ENCODE data around the gene U2AF2.

U2AF2 gene

DNA sequence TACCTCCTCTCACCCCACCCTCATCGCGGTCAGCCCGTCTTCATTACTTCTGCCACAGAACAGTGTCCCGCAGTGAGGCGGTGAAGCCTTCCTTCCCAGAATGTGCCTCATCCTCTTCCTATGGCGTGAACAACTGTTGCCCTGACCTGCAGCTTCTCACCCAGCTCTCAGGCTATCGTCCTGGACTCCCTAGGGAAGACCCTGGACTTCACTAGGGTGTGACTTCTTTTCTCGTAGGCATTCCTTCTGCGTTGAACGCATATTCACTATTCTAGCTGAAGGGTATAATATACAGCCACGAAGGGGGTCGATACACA, 48.4 kb upstream of the U2AF2 start:
- Histone ChIP-seq H3K18ac (ENCODE audit: low read length) (no peak overlapping the region), H3K14ac (ENCODE audit: low read length) (no peak overlapping the region), H3K4me1 (ENCODE audit: control insufficient read depth in 2 of 2, insufficient read depth in 1 of 2, low read depth in 1 of 2, low read length in 2 of 2) (peaks cover 4 to 9% of the 10 kb centered on the region in 2 donors), H3K23ac (ENCODE audit: low read depth, low read length, poor library complexity) (no peak overlapping the region), H2BK5ac (ENCODE audit: low read length) (no peak overlapping the region), H3K27me3 (ENCODE audit: control insufficient read depth in 3 of 3, insufficient read depth in 3 of 3, low read depth in 1 of 3, low read length in 3 of 3) (no peaks in the 10 kb centered on the region), H3K4me2 (ENCODE audit: insufficient read depth, low read length, poor library complexity, severe bottlenecking) (peak overlapping the region; percentile 89), H2BK12ac (ENCODE audit: low read length) (no peak overlapping the region), H4K91ac (ENCODE audit: low read depth, low read length, poor library complexity) (no peak overlapping the region), H2BK15ac (ENCODE audit: low read length) (no peak overlapping the region), H2BK120ac (ENCODE audit: low read depth, low read length) (no peak overlapping the region), H3K36me3 (replicated peaks in 1 of 2; ENCODE audit: control insufficient read depth in 2 of 2, insufficient read depth in 2 of 2, low read length in 2 of 2) (peaks cover 7 to 42% of the 10 kb centered on the region in 2 donors), H2AK5ac (ENCODE audit: low read depth, low read length) (peak overlapping the region; percentile 10), H3K9me3 (replicated peaks in 1 of 2; ENCODE audit: control insufficient read depth in 2 of 2, insufficient read depth in 1 of 2, low read depth in 1 of 2, low read length in 2 of 2) (peaks cover 0 to 7% of the 10 kb centered on the region in 2 donors), H3K79me1 (ENCODE audit: low read depth, low read length) (peaks cover 7% of the 10 kb centered on the region), H4K8ac (ENCODE audit: low read depth, low read length) (no peak overlapping the region), H3K9ac (ENCODE audit: low read depth, low read length, poor library complexity) (peak overlapping the region; percentile 81), H3K4me3 (ENCODE audit: low read length in 2 of 2) (peak overlapping the region; percentile 73 to 78), H3K27ac (replicated peaks; ENCODE audit: low read length) (peak overlapping the region; percentile 27), H3K4ac (ENCODE audit: low read length) (no peak overlapping the region), H2AFZ (ENCODE audit: low read length) (no peak overlapping the region)
- no peak for DNase-seq (ENCODE audit: low spot score)
- no CpG with 5 or more reads among the region's 12 CpGs for WGBS, 2 donors (ENCODE audit: extremely low coverage in 2 of 2, insufficient read length in 2 of 2, insufficient replicate concordance in 1 of 2)

DNA sequence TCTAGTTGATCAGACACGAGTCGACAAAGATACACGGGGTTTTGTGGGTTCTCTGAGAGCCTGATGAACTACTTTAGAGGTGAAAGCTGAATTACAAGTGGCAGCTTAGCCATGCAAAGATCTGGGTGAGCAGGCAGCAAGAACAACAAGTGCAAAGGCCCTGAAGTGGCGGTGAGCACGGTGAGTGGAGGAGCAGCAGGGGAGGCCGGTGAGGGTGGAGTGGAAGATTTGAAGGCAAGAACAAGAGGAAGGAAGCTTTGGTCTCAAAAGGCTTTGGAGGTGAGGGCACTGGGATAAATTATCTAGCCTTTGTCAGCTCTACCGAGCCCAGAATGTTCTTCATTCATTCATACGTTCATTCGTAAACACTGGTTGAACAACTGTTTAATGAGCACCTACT, 48.0 kb upstream of the U2AF2 start:
- H2BK5ac ChIP-seq (ENCODE audit: low read length), result no peak overlapping the region
- no peak overlapping the region for H3K18ac ChIP-seq (ENCODE audit: low read length)
- peak overlapping the region; percentile 89 for H3K4me2 ChIP-seq (ENCODE audit: insufficient read depth, low read length, poor library complexity, severe bottlenecking)
- H3K14ac ChIP-seq (ENCODE audit: low read length), result no peak overlapping the region
- peaks cover 7 to 46% of the 10 kb centered on the region in 2 donors for H3K36me3 ChIP-seq (replicated peaks in 1 of 2; ENCODE audit: control insufficient read depth in 2 of 2, insufficient read depth in 2 of 2, low read length in 2 of 2)
- H3K4me1 ChIP-seq (ENCODE audit: control insufficient read depth in 2 of 2, insufficient read depth in 1 of 2, low read depth in 1 of 2, low read length in 2 of 2), result peaks cover 4 to 9% of the 10 kb centered on the region in 2 donors
- no peak overlapping the region for H2BK15ac ChIP-seq (ENCODE audit: low read length)
- no peak overlapping the region for H2AK5ac ChIP-seq (ENCODE audit: low read depth, low read length)
- no peak overlapping the region for H3K23ac ChIP-seq (ENCODE audit: low read depth, low read length, poor library complexity)
- no peak overlapping the region for H2BK12ac ChIP-seq (ENCODE audit: low read length)
- H3K9me3 ChIP-seq (replicated peaks in 1 of 2; ENCODE audit: control insufficient read depth in 2 of 2, insufficient read depth in 1 of 2, low read depth in 1 of 2, low read length in 2 of 2), result peaks cover 0 to 7% of the 10 kb centered on the region in 2 donors
- no peak overlapping the region for H2AFZ ChIP-seq (ENCODE audit: low read length)
- H3K79me1 ChIP-seq (ENCODE audit: low read depth, low read length), result peaks cover 10% of the 10 kb centered on the region
- H3K27ac ChIP-seq (replicated peaks; ENCODE audit: low read length), result no peak overlapping the region
- H3K9ac ChIP-seq (ENCODE audit: low read depth, low read length, poor library complexity), result no peak overlapping the region
- H3K4me3 ChIP-seq (ENCODE audit: low read length in 2 of 2), result peak overlapping the region; percentile 73 to 78
- H4K8ac ChIP-seq (ENCODE audit: low read depth, low read length), result no peak overlapping the region
- no peaks in the 10 kb centered on the region for H3K27me3 ChIP-seq (ENCODE audit: control insufficient read depth in 3 of 3, insufficient read depth in 3 of 3, low read depth in 1 of 3, low read length in 3 of 3)
- H3K4ac ChIP-seq (ENCODE audit: low read length), result no peak overlapping the region
- WGBS, 2 donors (ENCODE audit: extremely low coverage in 2 of 2, insufficient read length in 2 of 2, insufficient replicate concordance in 1 of 2), result no CpG with 5 or more reads among the region's 9 CpGs
- DNase-seq (ENCODE audit: low spot score), result no peak
- no peak overlapping the region for H4K91ac ChIP-seq (ENCODE audit: low read depth, low read length, poor library complexity)
- H2BK120ac ChIP-seq (ENCODE audit: low read depth, low read length), result no peak overlapping the region

DNA sequence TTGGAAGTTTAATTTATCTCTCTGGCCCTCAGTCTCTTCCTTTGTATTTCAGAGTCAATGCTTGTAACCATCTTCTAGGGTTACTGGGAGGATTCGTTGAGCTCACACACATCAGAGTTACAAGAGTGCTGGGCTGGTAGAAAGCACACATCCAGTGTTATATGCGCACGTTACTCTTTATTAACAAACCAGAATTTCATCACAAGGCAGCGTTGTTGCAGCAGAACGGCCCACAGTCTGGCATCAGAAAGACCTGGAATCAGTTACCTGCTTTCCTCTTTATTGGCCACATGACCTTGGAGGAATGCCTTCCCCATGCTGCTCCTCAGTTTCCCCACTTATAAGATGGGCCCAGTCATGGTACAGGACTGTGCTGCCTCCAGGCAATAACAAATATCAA, 45.5 kb upstream of the U2AF2 start:
- no peak overlapping the region for H3K4ac ChIP-seq (ENCODE audit: low read length)
- no peak overlapping the region for H2BK12ac ChIP-seq (ENCODE audit: low read length)
- H3K79me1 ChIP-seq (ENCODE audit: low read depth, low read length), result peaks cover 8% of the 10 kb centered on the region
- H3K27me3 ChIP-seq (ENCODE audit: control insufficient read depth in 3 of 3, insufficient read depth in 3 of 3, low read depth in 1 of 3, low read length in 3 of 3), result no peaks in the 10 kb centered on the region
- H2AFZ ChIP-seq (ENCODE audit: low read length), result no peak overlapping the region
- peaks cover 7 to 62% of the 10 kb centered on the region in 2 donors for H3K36me3 ChIP-seq (replicated peaks in 1 of 2; ENCODE audit: control insufficient read depth in 2 of 2, insufficient read depth in 2 of 2, low read length in 2 of 2)
- H3K23ac ChIP-seq (ENCODE audit: low read depth, low read length, poor library complexity), result no peak overlapping the region
- no peak overlapping the region for H3K4me2 ChIP-seq (ENCODE audit: insufficient read depth, low read length, poor library complexity, severe bottlenecking)
- H2BK15ac ChIP-seq (ENCODE audit: low read length), result no peak overlapping the region
- no CpG with 5 or more reads among the region's 5 CpGs for WGBS, 2 donors (ENCODE audit: extremely low coverage in 2 of 2, insufficient read length in 2 of 2, insufficient replicate concordance in 1 of 2)
- DNase-seq (ENCODE audit: low spot score), result no peak
- no peak overlapping the region for H2BK5ac ChIP-seq (ENCODE audit: low read length)
- H3K4me3 ChIP-seq (ENCODE audit: low read length in 2 of 2), result no peak overlapping the region
- H4K91ac ChIP-seq (ENCODE audit: low read depth, low read length, poor library complexity), result no peak overlapping the region
- H3K18ac ChIP-seq (ENCODE audit: low read length), result no peak overlapping the region
- H3K14ac ChIP-seq (ENCODE audit: low read length), result no peak overlapping the region
- no peak overlapping the region for H3K9ac ChIP-seq (ENCODE audit: low read depth, low read length, poor library complexity)
- H3K9me3 ChIP-seq (replicated peaks in 1 of 2; ENCODE audit: control insufficient read depth in 2 of 2, insufficient read depth in 1 of 2, low read depth in 1 of 2, low read length in 2 of 2), result no peaks in the 10 kb centered on the region
- H2BK120ac ChIP-seq (ENCODE audit: low read depth, low read length), result no peak overlapping the region
- no peak overlapping the region for H2AK5ac ChIP-seq (ENCODE audit: low read depth, low read length)
- peaks cover 4 to 9% of the 10 kb centered on the region in 2 donors for H3K4me1 ChIP-seq (ENCODE audit: control insufficient read depth in 2 of 2, insufficient read depth in 1 of 2, low read depth in 1 of 2, low read length in 2 of 2)
- H3K27ac ChIP-seq (replicated peaks; ENCODE audit: low read length), result no peak overlapping the region
- no peak overlapping the region for H4K8ac ChIP-seq (ENCODE audit: low read depth, low read length)

DNA sequence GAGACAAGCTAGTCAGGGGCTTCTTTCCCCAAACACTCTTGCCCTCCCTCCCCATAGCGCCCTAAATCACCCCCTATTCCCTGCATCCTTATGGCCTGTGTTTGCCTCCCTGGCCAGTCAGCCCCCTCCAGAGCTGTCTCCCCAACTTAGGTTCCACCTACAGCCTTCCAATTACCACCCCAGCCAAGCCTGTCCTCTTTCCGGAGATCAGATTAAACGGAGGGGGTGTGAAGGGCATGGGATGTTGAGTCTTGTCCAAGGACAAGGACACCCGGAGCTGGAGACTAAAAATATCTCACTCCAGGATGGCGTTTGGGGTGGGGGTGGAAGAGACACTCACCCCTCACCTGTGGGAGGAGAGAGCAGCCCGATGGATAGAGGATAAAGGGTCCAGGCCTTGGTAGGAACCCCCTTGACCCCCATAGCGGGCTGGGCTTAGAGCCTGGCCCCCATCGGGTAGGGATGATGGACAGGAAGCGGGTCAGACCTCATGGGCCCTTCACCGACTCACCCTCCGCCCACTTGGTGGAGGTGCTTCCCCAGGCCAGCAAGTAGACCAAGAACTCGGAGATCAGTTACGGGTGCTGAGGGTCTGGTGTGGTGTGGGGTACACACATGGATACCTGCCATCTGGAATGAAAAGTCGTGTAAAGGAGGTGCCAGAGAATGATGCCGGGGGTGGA, 43.4 kb upstream of the U2AF2 start:
- Histone ChIP-seq H3K4me1 (ENCODE audit: control insufficient read depth in 2 of 2, insufficient read depth in 1 of 2, low read depth in 1 of 2, low read length in 2 of 2) (peaks cover 3 to 4% of the 10 kb centered on the region in 2 donors), H4K91ac (ENCODE audit: low read depth, low read length, poor library complexity) (no peak overlapping the region), H3K4ac (ENCODE audit: low read length) (no peak overlapping the region), H3K4me3 (ENCODE audit: low read length in 2 of 2) (no peak overlapping the region), H2BK120ac (ENCODE audit: low read depth, low read length) (no peak overlapping the region), H2BK5ac (ENCODE audit: low read length) (no peak overlapping the region), H3K79me1 (ENCODE audit: low read depth, low read length) (peaks cover 18% of the 10 kb centered on the region), H3K27me3 (ENCODE audit: control insufficient read depth in 3 of 3, insufficient read depth in 3 of 3, low read depth in 1 of 3, low read length in 3 of 3) (no peaks in the 10 kb centered on the region), H3K14ac (ENCODE audit: low read length) (no peak overlapping the region), H4K8ac (ENCODE audit: low read depth, low read length) (no peak overlapping the region), H2AK5ac (ENCODE audit: low read depth, low read length) (no peak overlapping the region), H3K27ac (replicated peaks; ENCODE audit: low read length) (no peak overlapping the region), H3K4me2 (ENCODE audit: insufficient read depth, low read length, poor library complexity, severe bottlenecking) (no peak overlapping the region), H2AFZ (ENCODE audit: low read length) (no peak overlapping the region), H3K36me3 (replicated peaks in 1 of 2; ENCODE audit: control insufficient read depth in 2 of 2, insufficient read depth in 2 of 2, low read length in 2 of 2) (peaks cover 21 to 76% of the 10 kb centered on the region in 2 donors), H3K9ac (ENCODE audit: low read depth, low read length, poor library complexity) (no peak overlapping the region), H3K18ac (ENCODE audit: low read length) (no peak overlapping the region), H3K9me3 (replicated peaks in 1 of 2; ENCODE audit: control insufficient read depth in 2 of 2, insufficient read depth in 1 of 2, low read depth in 1 of 2, low read length in 2 of 2) (peaks cover 0 to 4% of the 10 kb centered on the region in 2 donors), H2BK12ac (ENCODE audit: low read length) (no peak overlapping the region), H3K23ac (ENCODE audit: low read depth, low read length, poor library complexity) (no peak overlapping the region), H2BK15ac (ENCODE audit: low read length) (no peak overlapping the region)
- no peak for DNase-seq (ENCODE audit: low spot score)
- WGBS, 2 donors (ENCODE audit: extremely low coverage in 2 of 2, insufficient read length in 2 of 2, insufficient replicate concordance in 1 of 2), result no CpG with 5 or more reads among the region's 15 CpGs
